GM13977 (cell line): ENCODE data around the gene RTN3.

Source experiments
- DNase-seq: peaks from one replicate; pipeline ENCODE4 v3.0.0; 2012; ENCODE audit warnings: low spot score
- in situ Hi-C: fragments of 300-500 bp; cut with MboI; formaldehyde crosslinking; loops from one replicate; pipeline ENCODE4 v1.12.0; 2022; ENCODE audit warnings: low sequenced_read_pairs, low pct_unique_long_range_greater_than_20kb, mixed read lengths, inconsistent platforms; ENCODE audit not compliant: unreplicated experiment
- TF ChIP-seq, protein P1 (sequence below): IDR thresholded peaks from 2 replicates; pipeline ENCODE4 v1.5.1; 2012; ENCODE audit warnings: mild to moderate bottlenecking, control low read depth; ENCODE audit not compliant: insufficient read depth; ENCODE audit errors: extremely low read depth, missing control alignments

RTN3 gene

DNA sequence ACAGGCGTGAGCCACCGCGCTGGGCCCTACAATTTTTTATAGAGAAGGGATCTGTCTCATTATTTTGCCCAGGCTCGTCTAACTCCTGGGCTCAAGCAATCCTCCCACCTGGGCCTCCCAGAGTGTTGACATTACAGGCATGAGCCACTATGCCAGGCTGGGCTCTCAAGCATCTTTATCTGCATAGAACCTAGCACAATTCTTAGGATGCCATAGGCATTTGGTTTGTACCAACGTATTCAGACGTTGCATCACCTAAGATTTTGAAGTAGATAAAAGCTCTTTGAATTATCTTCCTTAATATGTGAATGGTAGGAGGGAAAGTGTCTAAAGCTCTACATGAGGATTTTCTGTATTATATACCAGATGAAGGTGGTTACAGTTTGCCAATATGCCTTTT lies 30.5 kb downstream of the RTN3 start:
- no peak for DNase-seq
- TF ChIP-seq, protein P1, sequence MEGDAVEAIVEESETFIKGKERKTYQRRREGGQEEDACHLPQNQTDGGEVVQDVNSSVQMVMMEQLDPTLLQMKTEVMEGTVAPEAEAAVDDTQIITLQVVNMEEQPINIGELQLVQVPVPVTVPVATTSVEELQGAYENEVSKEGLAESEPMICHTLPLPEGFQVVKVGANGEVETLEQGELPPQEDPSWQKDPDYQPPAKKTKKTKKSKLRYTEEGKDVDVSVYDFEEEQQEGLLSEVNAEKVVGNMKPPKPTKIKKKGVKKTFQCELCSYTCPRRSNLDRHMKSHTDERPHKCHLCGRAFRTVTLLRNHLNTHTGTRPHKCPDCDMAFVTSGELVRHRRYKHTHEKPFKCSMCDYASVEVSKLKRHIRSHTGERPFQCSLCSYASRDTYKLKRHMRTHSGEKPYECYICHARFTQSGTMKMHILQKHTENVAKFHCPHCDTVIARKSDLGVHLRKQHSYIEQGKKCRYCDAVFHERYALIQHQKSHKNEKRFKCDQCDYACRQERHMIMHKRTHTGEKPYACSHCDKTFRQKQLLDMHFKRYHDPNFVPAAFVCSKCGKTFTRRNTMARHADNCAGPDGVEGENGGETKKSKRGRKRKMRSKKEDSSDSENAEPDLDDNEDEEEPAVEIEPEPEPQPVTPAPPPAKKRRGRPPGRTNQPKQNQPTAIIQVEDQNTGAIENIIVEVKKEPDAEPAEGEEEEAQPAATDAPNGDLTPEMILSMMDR = no peak
- in situ Hi-C loops = no loop called here

DNA sequence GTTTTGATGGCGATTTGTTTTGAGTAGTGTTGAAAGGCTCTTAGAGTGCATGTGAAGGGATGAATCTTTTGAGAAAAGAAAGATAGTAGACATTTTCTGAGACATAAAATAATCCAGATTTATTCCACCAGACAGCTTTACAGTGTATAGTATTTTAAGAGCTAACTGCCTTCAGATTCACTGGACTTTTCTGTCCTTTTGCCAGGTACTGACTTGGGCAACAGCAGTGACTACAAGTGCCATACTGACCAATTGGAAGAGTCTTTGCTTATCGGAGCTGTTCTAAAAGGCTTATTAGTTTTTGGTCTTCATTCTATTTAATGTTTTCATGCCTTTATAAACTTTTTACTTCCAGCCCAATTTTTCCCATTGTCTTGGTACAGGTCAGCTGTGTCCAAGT lies 32.5 kb downstream of the RTN3 start:
- in situ Hi-C loops = no loop called here
- TF ChIP-seq, protein P1 = no peak
- no peak for DNase-seq

DNA sequence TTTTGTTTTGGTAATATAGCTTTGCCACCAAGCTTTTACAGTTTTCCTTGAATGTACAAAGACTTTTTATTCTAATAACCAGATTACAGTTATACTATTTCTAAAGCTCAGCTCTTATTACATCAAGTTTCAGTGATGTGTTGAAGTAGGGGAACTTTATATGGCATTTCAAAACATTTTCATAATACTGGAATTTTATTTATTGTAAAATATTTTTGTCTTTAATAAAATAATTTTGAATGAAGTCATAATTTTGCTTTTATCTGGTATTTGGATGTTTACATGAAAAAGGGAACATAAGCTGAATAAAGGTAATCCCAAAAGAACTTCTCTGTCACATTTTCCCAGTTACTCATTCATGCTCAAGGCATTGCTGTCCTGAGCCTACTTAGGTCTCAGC lies 34.7 kb downstream of the RTN3 start:
- DNase-seq = no peak
- in situ Hi-C loops = no loop called here
- TF ChIP-seq, protein P1 = no peak

DNA sequence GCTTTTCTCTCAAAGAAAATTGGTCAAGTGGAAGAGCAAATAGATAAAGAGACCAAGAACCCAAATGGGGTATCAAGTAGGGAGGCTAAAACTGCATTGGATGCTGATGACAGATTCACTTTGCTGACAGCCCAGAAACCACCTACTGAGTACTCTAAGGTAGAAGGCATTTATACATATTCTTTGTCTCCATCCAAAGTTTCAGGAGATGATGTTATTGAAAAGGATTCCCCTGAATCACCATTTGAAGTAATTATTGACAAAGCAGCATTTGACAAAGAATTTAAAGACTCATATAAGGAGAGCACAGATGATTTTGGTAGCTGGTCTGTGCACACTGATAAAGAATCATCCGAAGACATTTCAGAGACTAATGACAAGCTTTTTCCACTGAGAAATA lies 37.7 kb downstream of the RTN3 start:
- TF ChIP-seq, protein P1 = no peak
- DNase-seq = no peak
- in situ Hi-C loops = no loop called here

DNA sequence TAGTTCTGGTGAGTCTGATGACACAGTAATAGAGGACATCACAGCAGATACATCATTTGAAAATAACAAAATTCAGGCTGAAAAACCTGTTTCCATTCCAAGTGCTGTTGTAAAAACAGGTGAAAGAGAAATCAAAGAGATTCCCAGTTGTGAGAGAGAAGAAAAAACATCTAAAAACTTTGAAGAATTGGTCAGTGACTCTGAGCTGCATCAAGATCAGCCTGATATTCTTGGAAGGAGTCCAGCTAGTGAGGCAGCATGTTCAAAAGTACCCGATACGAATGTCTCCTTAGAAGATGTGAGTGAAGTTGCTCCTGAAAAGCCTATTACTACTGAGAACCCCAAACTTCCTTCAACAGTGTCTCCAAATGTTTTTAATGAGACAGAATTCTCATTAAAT lies 38.7 kb downstream of the RTN3 start:
- no peak for DNase-seq

DNA sequence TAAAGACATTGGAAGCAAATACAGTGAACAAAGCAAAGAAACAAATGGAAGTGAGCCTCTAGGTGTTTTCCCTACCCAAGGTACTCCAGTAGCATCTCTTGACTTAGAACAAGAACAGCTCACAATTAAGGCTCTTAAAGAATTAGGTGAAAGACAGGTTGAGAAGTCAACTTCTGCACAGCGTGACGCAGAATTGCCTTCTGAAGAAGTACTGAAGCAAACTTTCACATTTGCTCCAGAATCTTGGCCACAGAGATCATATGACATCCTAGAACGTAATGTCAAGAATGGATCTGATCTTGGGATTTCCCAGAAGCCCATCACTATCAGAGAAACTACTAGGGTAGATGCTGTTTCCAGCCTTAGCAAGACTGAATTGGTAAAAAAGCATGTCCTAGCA lies 39.3 kb downstream of the RTN3 start:
- in situ Hi-C loops = no loop called here
- TF ChIP-seq, protein P1 = no peak
- DNase-seq = no peak

More for the DNA sequence above, 38.7 kb downstream of the RTN3 start:
- TF ChIP-seq, protein P1 = no peak
- in situ Hi-C loops = no loop called here

DNA sequence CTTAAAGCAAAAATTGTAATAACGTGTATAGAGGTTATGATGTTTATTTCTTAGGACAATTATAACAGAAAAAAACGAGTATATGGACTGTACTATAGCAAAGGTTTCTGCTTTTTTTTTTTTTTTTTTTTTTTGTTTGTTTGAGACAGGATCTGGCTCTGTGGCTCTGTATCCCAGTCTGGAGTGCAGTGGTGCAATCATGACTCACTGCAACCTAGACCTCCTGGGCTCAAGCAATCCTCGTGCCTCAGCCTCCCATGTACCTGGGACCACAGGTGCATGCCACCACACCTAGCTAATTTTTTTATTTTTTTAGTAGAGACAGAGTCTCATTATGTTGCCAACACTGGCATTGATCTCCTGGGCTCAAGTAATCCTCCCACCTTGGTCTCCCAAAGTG lies 48.0 kb downstream of the RTN3 start:
- in situ Hi-C loops = no loop called here
- no peak for DNase-seq
- TF ChIP-seq, protein P1 = no peak
